Heart left ventricle (tissue), 16 donors: ENCODE data around the gene XXYLT1. TPM values are rescaled to one million over a fixed set of nuclear protein-coding genes. Genes with fewer than 3 reads are reported as not detected.

Experiments
- ATAC-seq, 4 donors: fragments of 200-7000 bp; cut with Tn5 transposase; one replicate each; pipeline ENCODE4 v1.9.1; 2020 to 2022; ENCODE audit warnings: moderate library complexity in 4 of 4, mild to moderate bottlenecking in 3 of 4, moderate number of reproducible peaks in 1 of 4
- DNase-seq, 5 donors: peaks; one replicate each; pipeline ENCODE4 v3.0.0-alpha.2; 2020
- H3K27ac ChIP-seq, 12 donors: fragments of 200-600 bp; sonication (generic) in 4 of 12; one replicate each; pipeline versions ENCODE4 v1.5.0 to v1.8.0; 2016 to 2022; ENCODE audit warnings: mild to moderate bottlenecking in 2 of 12
- H3K27me3 ChIP-seq, 9 donors: fragments of 200-600 bp; sonication (generic) in 2 of 9; one replicate each; pipeline versions ENCODE4 v1.5.1 to v1.8.0; 2016 to 2022; ENCODE audit warnings: mild to moderate bottlenecking in 3 of 9
- H3K36me3 ChIP-seq, 9 donors: fragments of 200-600 bp; sonication (generic) in 2 of 9; one replicate each; pipeline versions ENCODE4 v1.5.0 to v1.8.0; 2018 to 2022; ENCODE audit warnings: mild to moderate bottlenecking in 2 of 9
- H3K4me1 ChIP-seq, 12 donors: fragments of 200-600 bp; sonication (generic) in 4 of 12; one replicate each; pipeline versions ENCODE4 v1.5.0 to v1.8.0; 2016 to 2022; ENCODE audit warnings: mild to moderate bottlenecking in 3 of 12
- H3K4me3 ChIP-seq, 12 donors: fragments of 200-600 bp; sonication (generic) in 4 of 12; one replicate each; pipeline versions ENCODE4 v1.5.0 to v1.8.0; 2017 to 2022; ENCODE audit warnings: mild to moderate bottlenecking in 9 of 12, moderate library complexity in 4 of 12
- H3K9me3 ChIP-seq, 12 donors: fragments of 200-600 bp; sonication (generic) in 4 of 12; one replicate each; pipeline versions ENCODE4 v1.5.0 to v1.8.0; 2016 to 2022; ENCODE audit warnings: mild to moderate bottlenecking in 1 of 12
- CTCF ChIP-seq, 12 donors: fragments of 200-600 bp; sonication (generic) in 4 of 12; IDR thresholded peaks; one replicate each; pipeline versions ENCODE4 v1.5.0 to v1.8.0; 2018 to 2022; ENCODE audit warnings: antibody characterized with exemption in 12 of 12, mild to moderate bottlenecking in 5 of 12
- POLR2A ChIP-seq, 2 donors: fragments of 450-650 bp; IDR thresholded peaks; one replicate each; pipeline ENCODE4 v1.6.1; 2017; ENCODE audit warnings: antibody characterized with exemption in 2 of 2, mild to moderate bottlenecking in 2 of 2, moderate library complexity in 2 of 2
- WGBS, 4 donors: extraction: QIAGEN DNeasy Blood & Tissue Kit in 2 of 4; methylation state at CpG; one replicate each; pipeline versions ENCODE4 v1.1.5 to v1.1.7; 2013 to 2018; 5-methylcytosine and 5-hydroxymethylcytosine counted together
- intact Hi-C, 10 donors: fragments of 100-400 bp; cut with DNase I; formaldehyde crosslinking; loops; one replicate each; pipeline versions ENCODE4 v1.11.1 to v1.14.2; 2022
- polyA plus RNA-seq, 2 donors: library from polyadenylated mRNA; stranded (reverse); fragments of 200-250 nt; gene quantifications; one replicate each; pipeline ENCODE4 v1.2.3, GENCODE V29; 2013
- total RNA-seq, 9 donors: library from RNA; depleted of rRNA in 2 of 9; stranded (reverse); fragments of >200 nt in 2 of 9; fragmentation: NEBNext Ultra II Directional in 3 of 9; extraction: Animal tissue kit (Norgen Biotek cat#: 25700) in 3 of 9; gene quantifications; one replicate each; pipeline versions ENCODE4 v1.1.0 to v1.2.4, GENCODE V29; 2016 to 2023
- donor health status: ischemic (EF 13 %, LVEDD 7.1; RV severe dilation, severe dysfunction).
- donor health status: healthy with polysubstance abuse.
- donor health status: DM: no; HTN: yes; CAD: no.
- donor health status: DM: no; HTN: no; CAD: no.
- donor health status: ischemic (EF 25% LVEDD 6.9; RV normal size, moderate dysfunction).
- donor health status: ischemic (EF 25% LVEDD 5.7; RV mildly dilated, moderate dysfunction).
- donor health status: healthy.
- donor health status: DM: yes; HTN: yes; CAD: no.
- donor health status: ischemic (EF 35%, LVEDD 5.7; RV mildly dilated, moderate dysfunction).
- donor health status: nonischemic (EF 11% LVEDD 7.7; RV severe dilation, severe dysfunction).
- donor health status: DM: yes; HTN: yes; CAD: no.
- donor health status: PGD.
- donor health status: ischemic (EF 29% LVEDD 5.4; RV normal size, mild dysfunction).
- donor health status: nonischemic (EF 23%, LVEDD 6.1; RV moderate dilation, normal function).

Gene XXYLT1
- total and polyA plus RNA-seq, 11 donors: 1.9 to 8.6 (median 4.8) TPM

DNA sequence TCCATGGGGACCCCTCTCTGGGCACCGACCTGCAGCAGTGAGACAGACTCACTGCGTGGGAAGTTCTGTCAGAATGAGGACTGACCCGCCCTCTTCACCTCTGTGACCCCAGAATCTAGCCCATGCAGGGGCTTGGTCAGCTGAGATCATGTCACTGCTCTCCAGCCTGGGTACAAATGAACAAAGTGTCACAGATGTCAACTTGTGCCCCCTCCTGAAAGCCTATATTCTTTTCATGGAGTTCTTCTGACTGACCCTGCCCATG is 210.8 kb downstream of the XXYLT1 start:
- H3K27ac ChIP-seq: no peak overlapping the region
- H3K4me1 ChIP-seq: peaks cover 0 to 33% (median 15%) of the 10 kb centered on the region in 12 donors
- ATAC-seq: no peak
- no peak overlapping the region for H3K4me3 ChIP-seq
- TF ChIP-seq CTCF (IDR thresholded peaks at IDR 0.05) (no peak), POLR2A (IDR thresholded peaks at IDR 0.05) (no peak)
- intact Hi-C loops: loop anchor here in 1 of 10 donors (5.0 kb wide), 1 partner anchor 37 kb away; no protein-coding TSS in a partner anchor
- DNase-seq: no peak
- no peaks in the 10 kb centered on the region for H3K36me3 ChIP-seq
- WGBS, 4 donors: 67 to 97% (median 93%) methylated on average over 2 to 3 of the region's 3 CpGs
- H3K27me3 ChIP-seq: no peaks in the 10 kb centered on the region
- no peaks in the 10 kb centered on the region for H3K9me3 ChIP-seq

DNA sequence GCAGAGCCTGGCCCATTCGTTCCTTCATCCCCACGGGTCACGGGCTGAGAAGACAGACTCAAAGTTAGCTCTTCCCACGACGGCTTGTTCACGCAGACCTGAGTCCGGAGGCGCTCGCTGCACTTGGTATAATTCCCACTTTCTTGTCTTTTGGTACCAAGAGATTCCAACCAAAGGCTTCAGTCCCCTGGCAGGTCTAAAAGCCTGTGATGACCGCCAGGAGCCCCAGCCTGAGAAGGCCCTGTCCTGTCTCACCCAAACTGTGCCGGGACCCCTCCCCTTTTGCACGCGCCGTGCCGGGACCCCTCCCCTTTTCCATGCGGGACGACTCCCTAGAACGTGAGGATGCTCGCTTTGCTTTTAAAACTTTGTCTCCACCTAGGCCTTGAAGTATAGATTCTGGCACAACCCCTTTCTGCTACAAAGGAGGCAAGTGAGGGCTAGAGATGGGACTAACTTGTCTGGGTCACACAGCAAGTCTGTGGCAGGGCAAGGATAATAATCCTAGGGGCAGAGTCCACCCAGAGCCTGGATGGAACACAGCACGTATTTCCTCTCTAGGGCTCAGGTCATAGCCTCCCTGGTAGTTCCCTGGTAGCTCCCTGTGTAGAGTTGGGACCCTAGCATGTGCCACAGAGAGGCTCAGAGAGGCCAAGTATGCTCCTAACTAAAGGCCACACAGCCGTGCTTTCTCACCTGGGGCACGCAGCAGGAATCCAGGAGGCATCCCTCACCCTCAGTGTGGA is 211.3 kb downstream of the XXYLT1 start:
- Histone ChIP-seq H3K9me3 (no peaks in the 10 kb centered on the region), H3K27ac (no peak overlapping the region), H3K36me3 (no peaks in the 10 kb centered on the region), H3K4me3 (no peak overlapping the region), H3K27me3 (no peaks in the 10 kb centered on the region), H3K4me1 (peaks cover 0 to 30% (median 15%) of the 10 kb centered on the region in 12 donors)
- ATAC-seq (no peak), DNase-seq (no peak)
- intact Hi-C loops: loop anchor here in 1 of 10 donors (5.0 kb wide), 1 partner anchor 38 kb away; no protein-coding TSS in a partner anchor
- no peak for TF ChIP-seq POLR2A (IDR thresholded peaks at IDR 0.05)
- TF ChIP-seq CTCF (IDR thresholded peaks at IDR 0.05): no peak
- 82 to 90% (median 84%) methylated on average over 22 of the region's 22 CpGs for WGBS, 4 donors

- intact Hi-C loops: no loop called here
- H3K27ac ChIP-seq: peak overlapping the region in 1 of 12 donors; percentile 22
- TF ChIP-seq CTCF (IDR thresholded peaks at IDR 0.05): no peak
- TF ChIP-seq POLR2A (IDR thresholded peaks at IDR 0.05): no peak
- no peaks in the 10 kb centered on the region for H3K9me3 ChIP-seq
- ATAC-seq: peak; percentile 43 to 89 (median 51)
- no peak overlapping the region for H3K4me3 ChIP-seq
- H3K27me3 ChIP-seq: no peaks in the 10 kb centered on the region
- peak in 4 of 5 donors; percentile 54 to 71 (median 64) for DNase-seq
- H3K36me3 ChIP-seq: no peaks in the 10 kb centered on the region
- WGBS, 4 donors: 40 to 74% (median 57%) methylated on average over 13 of the region's 13 CpGs
- peaks cover 0 to 26% (median 12%) of the 10 kb centered on the region in 12 donors for H3K4me1 ChIP-seq
These were observed 212.0 kb downstream of the XXYLT1 start for GRCh38 chr3:195059006-195059350.

- peak overlapping the region in 2 of 12 donors; percentile 7 to 22 for H3K27ac ChIP-seq
- peak in 1 of 5 donors; percentile 53 for DNase-seq
These were observed 212.5 kb downstream of the XXYLT1 start for GRCh38 chr3:195058336-195059005.

More at GRCh38 chr3:195058336-195059005, 212.5 kb downstream of the XXYLT1 start:
- Histone ChIP-seq H3K27me3 (no peaks in the 10 kb centered on the region), H3K9me3 (no peaks in the 10 kb centered on the region), H3K4me1 (peaks cover 0 to 21% (median 8%) of the 10 kb centered on the region in 12 donors), H3K36me3 (no peaks in the 10 kb centered on the region), H3K4me3 (no peak overlapping the region)
- TF ChIP-seq CTCF (IDR thresholded peaks at IDR 0.05): no peak
- TF ChIP-seq POLR2A (IDR thresholded peaks at IDR 0.05): no peak
- no peak for ATAC-seq
- 72 to 76% (median 73%) methylated on average over 15 of the region's 15 CpGs for WGBS, 4 donors
- intact Hi-C loops: no loop called here
